Heart right ventricle (tissue), 16 donors: ENCODE results near the gene RAB6D. TPM values are rescaled to one million over a fixed set of nuclear protein-coding genes. Genes with fewer than 3 reads are reported as not detected.
"Not testable (repeated sequence)": the region's sequence is repeated elsewhere in the genome, so short reads cannot be mapped to it uniquely, and the experiment has no call there.

Experiments used
- ATAC-seq, 8 donors: fragments of 200-7000 bp; cut with Tn5 transposase; one replicate each; pipeline ENCODE4 v1.9.1; 2020; ENCODE audit warnings: mild to moderate bottlenecking in 8 of 8, moderate library complexity in 8 of 8, moderate number of reproducible peaks in 1 of 8
- DNase-seq, 2 donors: peaks; one replicate each; pipeline ENCODE4 v3.0.0-alpha.2; 2020
- H3K27ac ChIP-seq, 10 donors: fragments of 200-600 bp; sonication (generic) in 2 of 10; one replicate each; pipeline versions ENCODE4 v1.5.0 to v1.8.0; 2020 to 2022; ENCODE audit warnings: mild to moderate bottlenecking in 3 of 10
- H3K27me3 ChIP-seq, 7 donors: fragments of 200-600 bp; one replicate each; pipeline ENCODE4 v1.8.0; 2021 to 2022; ENCODE audit warnings: mild to moderate bottlenecking in 2 of 7
- H3K36me3 ChIP-seq, 9 donors: fragments of 200-600 bp; sonication (generic) in 1 of 9; one replicate each; pipeline versions ENCODE4 v1.5.0 to v1.8.0; 2020 to 2022; ENCODE audit warnings: mild to moderate bottlenecking in 2 of 9
- H3K4me1 ChIP-seq, 9 donors: fragments of 200-600 bp; sonication (generic) in 1 of 9; one replicate each; pipeline versions ENCODE4 v1.5.0 to v1.8.0; 2020 to 2022; ENCODE audit warnings: mild to moderate bottlenecking in 4 of 9
- H3K4me3 ChIP-seq, 10 donors: fragments of 200-600 bp; sonication (generic) in 2 of 10; one replicate each; pipeline versions ENCODE4 v1.5.0 to v1.8.0; 2020 to 2022; ENCODE audit warnings: mild to moderate bottlenecking in 7 of 10, moderate library complexity in 2 of 10
- H3K9me3 ChIP-seq, 11 donors: fragments of 200-600 bp in 10 of 11; sonication (generic) in 2 of 11; one replicate each; pipeline versions ENCODE4 v1.5.0 to v1.8.0; 2013 to 2022; ENCODE audit warnings: mild to moderate bottlenecking in 2 of 11, control low read depth in 1 of 11, moderate library complexity in 1 of 11
- WGBS, 2 donors: extraction: QIAGEN DNeasy Blood & Tissue Kit; methylation state at CpG; one replicate each; pipeline ENCODE4 v1.1.7; 2013; ENCODE audit warnings: inconsistent platforms in 1 of 2; 5-methylcytosine and 5-hydroxymethylcytosine counted together
- intact Hi-C, 10 donors: fragments of 100-400 bp; cut with DNase I; formaldehyde crosslinking; loops; one replicate each; pipeline versions ENCODE4 v1.11.1 to v1.14.2; 2022
- polyA plus RNA-seq, 2 donors: library from polyadenylated mRNA; stranded (reverse); fragments of 200-250 nt; gene quantifications; one replicate each; pipeline ENCODE4 v1.2.3, GENCODE V29; 2013
- total RNA-seq, 10 donors: library from RNA; stranded (reverse); fragmentation: NEBNext Ultra II Directional in 3 of 10; extraction: Animal tissue kit (Norgen Biotek cat#: 25700) in 3 of 10; gene quantifications; one replicate each; pipeline versions ENCODE4 v1.2.1 to v1.2.4, GENCODE V29; 2021 to 2023
- TF ChIP-seq, protein P1 (sequence below), 9 donors: fragments of 200-600 bp; sonication (generic) in 2 of 9; IDR thresholded peaks; one replicate each; pipeline versions ENCODE4 v1.5.0 to v1.8.0; 2021 to 2022; ENCODE audit warnings: antibody characterized with exemption in 9 of 9, mild to moderate bottlenecking in 5 of 9, moderate library complexity in 1 of 9
- donor health status: Arrhythmogenic right ventricular cardiomyopathy.
- donor health status: ischemic (EF 13 %, LVEDD 7.1; RV severe dilation, severe dysfunction).
- donor health status: healthy with polysubstance abuse.
- donor health status: DM: no; HTN: yes; CAD: no.
- donor health status: DM: no; HTN: no; CAD: no.
- donor health status: ischemic (EF 25% LVEDD 6.9; RV normal size, moderate dysfunction).
- donor health status: ischemic (EF 25% LVEDD 5.7; RV mildly dilated, moderate dysfunction).
- donor health status: healthy.
- donor health status: DM: yes; HTN: yes; CAD: no.
- donor health status: Ischemic cardiomyopathy.
- donor health status: ischemic (EF 35%, LVEDD 5.7; RV mildly dilated, moderate dysfunction).
- donor health status: nonischemic (EF 11% LVEDD 7.7; RV severe dilation, severe dysfunction).
- donor health status: DM: yes; HTN: yes; CAD: no.
- donor health status: PGD.
- donor health status: ischemic (EF 29% LVEDD 5.4; RV normal size, mild dysfunction).
- donor health status: nonischemic (EF 23%, LVEDD 6.1; RV moderate dilation, normal function).

RAB6D gene
- total and polyA plus RNA-seq, 12 donors = 0.01 to 0.48 TPM; not detected in 10

DNA sequence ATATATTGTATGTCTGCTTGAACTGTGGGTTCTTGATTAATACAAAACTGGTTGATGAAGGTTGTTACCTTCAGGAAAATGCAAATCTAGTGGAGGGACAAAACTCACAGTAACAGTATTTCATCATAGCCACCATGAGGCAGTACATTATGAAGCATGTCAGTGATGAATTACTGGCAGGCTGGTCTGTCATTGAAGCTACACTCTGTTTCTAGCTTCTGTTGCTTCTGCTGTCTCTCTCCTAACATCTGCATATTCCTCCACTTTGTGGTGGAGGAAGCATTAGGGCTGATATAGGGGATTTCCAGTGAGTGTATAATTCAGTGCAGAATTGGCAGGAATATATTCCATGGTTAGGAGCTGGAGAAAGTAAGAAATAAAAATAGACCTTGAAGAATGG is 44.2 kb upstream of the RAB6D start:
- Histone ChIP-seq H3K4me1 (no peaks in the 10 kb centered on the region), H3K36me3 (no peaks in the 10 kb centered on the region), H3K27ac (no peak overlapping the region), H3K4me3 (no peak overlapping the region), H3K27me3 (peaks cover 0 to 85% (median 47%) of the 10 kb centered on the region in 7 donors), H3K9me3 (no peaks in the 10 kb centered on the region)
- DNase-seq (no peak), ATAC-seq (no peak)
- intact Hi-C loops = loop anchor here in 1 of 10 donors (10.0 kb wide), 1 partner anchor 253 kb away; no protein-coding TSS in a partner anchor
- TF ChIP-seq, protein P1, sequence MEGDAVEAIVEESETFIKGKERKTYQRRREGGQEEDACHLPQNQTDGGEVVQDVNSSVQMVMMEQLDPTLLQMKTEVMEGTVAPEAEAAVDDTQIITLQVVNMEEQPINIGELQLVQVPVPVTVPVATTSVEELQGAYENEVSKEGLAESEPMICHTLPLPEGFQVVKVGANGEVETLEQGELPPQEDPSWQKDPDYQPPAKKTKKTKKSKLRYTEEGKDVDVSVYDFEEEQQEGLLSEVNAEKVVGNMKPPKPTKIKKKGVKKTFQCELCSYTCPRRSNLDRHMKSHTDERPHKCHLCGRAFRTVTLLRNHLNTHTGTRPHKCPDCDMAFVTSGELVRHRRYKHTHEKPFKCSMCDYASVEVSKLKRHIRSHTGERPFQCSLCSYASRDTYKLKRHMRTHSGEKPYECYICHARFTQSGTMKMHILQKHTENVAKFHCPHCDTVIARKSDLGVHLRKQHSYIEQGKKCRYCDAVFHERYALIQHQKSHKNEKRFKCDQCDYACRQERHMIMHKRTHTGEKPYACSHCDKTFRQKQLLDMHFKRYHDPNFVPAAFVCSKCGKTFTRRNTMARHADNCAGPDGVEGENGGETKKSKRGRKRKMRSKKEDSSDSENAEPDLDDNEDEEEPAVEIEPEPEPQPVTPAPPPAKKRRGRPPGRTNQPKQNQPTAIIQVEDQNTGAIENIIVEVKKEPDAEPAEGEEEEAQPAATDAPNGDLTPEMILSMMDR (IDR thresholded peaks at IDR 0.05) = no peak

DNA sequence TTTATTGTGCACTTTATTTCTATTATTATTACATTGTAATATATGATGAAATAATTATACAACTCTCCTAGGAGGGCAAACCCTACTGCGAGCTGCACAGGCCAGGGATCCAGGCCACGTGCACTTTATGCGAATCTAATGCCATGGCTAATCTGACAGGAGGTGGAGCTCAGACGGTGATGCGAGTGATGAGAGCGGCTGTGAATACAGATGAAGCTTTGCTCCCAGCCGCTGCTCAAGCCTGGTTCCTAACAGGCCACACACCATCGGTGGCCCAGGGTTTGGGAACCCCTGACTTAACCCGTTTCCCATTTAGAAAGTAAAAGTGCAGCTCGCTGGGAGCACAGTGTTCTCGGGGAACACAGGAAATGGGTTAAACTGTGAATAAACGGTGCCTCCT is 40.8 kb upstream of the RAB6D start:
- Histone ChIP-seq H3K27ac (no peak overlapping the region), H3K27me3 (peaks cover 0 to 81% (median 36%) of the 10 kb centered on the region in 7 donors), H3K4me3 (no peak overlapping the region), H3K9me3 (no peaks in the 10 kb centered on the region), H3K4me1 (no peaks in the 10 kb centered on the region), H3K36me3 (no peaks in the 10 kb centered on the region)
- intact Hi-C loops = loop anchor here in 1 of 10 donors (10.0 kb wide), 1 partner anchor 250 kb away; no protein-coding TSS in a partner anchor
- WGBS, 2 donors = 75 to 78% methylated on average over 12 of the region's 12 CpGs
- TF ChIP-seq, protein P1 (IDR thresholded peaks at IDR 0.05) = no peak
- DNase-seq = no peak
- no peak for ATAC-seq

DNA sequence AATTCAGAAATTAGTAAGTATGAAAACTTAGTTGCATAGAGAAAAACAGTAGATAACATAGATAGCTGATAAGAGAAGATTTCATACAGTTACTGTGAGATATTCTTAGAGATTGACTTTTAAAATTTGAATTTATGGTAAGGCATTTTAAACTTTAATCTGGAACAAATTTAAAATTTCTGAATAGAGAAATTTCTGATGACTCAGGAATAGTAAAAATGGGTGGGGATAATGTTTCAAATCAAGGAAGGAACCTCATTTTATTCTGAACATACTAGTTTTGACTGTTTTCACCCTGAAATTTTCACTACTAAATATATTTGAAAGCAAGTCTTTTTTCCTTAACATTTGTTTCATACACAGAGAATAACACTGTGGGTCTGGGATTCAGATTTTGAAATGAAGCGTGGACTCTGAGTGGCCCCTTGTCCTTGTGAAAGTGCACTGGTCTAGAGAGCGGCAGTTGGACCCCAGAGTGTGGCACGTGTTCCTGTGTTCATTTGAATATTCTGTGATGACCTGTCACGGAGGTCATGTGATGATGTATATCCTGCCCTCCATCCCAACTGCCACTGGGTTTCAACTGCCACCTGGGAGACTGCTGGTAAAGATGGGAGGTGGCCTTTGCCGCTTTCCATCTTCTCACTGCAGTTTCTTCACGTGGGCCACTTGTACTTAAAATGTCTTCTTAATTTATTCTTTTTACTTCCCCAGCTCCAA is 38.5 kb upstream of the RAB6D start:
- Histone ChIP-seq H3K27ac (no peak overlapping the region), H3K9me3 (no peaks in the 10 kb centered on the region), H3K4me1 (no peaks in the 10 kb centered on the region), H3K4me3 (no peak overlapping the region), H3K36me3 (no peaks in the 10 kb centered on the region), H3K27me3 (peaks cover 0 to 65% (median 19%) of the 10 kb centered on the region in 7 donors)
- TF ChIP-seq, protein P1 (IDR thresholded peaks at IDR 0.05) = no peak
- intact Hi-C loops = loop anchor here in 1 of 10 donors (10.0 kb wide), 1 partner anchor 248 kb away; no protein-coding TSS in a partner anchor
- DNase-seq (no peak), ATAC-seq (no peak)
- WGBS, 2 donors = 75 to 81% methylated on average over 6 of the region's 6 CpGs

DNA sequence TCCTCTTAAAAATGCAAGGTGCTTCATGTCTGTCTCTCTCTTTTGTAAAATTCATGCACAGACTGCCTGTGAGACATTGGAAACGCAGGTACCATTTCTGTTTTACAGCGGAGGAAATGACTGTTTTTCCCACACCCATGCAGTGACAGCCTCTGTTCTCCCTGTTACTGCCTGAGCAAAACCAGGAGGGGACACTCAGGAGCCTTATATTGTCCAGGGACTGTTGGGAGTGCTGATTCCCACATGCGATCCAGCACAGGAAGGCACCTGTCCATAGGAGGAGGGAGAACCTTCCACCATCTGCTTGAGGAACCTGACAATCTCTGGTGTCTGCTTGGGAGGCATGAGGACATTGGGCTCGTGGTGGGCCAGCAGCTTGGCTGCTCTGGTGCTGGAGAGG is 36.9 kb upstream of the RAB6D start:
- no peak overlapping the region for H3K27ac ChIP-seq
- no peaks in the 10 kb centered on the region for H3K4me1 ChIP-seq
- intact Hi-C loops = loop anchor here in 1 of 10 donors (10.0 kb wide), 1 partner anchor 246 kb away; no protein-coding TSS in a partner anchor
- peaks cover 0 to 58% (median 13%) of the 10 kb centered on the region in 7 donors for H3K27me3 ChIP-seq
- H3K4me3 ChIP-seq = no peak overlapping the region
- H3K9me3 ChIP-seq = no peaks in the 10 kb centered on the region
- TF ChIP-seq, protein P1 (IDR thresholded peaks at IDR 0.05) = no peak
- ATAC-seq (no peak), DNase-seq (no peak)
- H3K36me3 ChIP-seq = no peaks in the 10 kb centered on the region
- 61 to 66% methylated on average over 4 of the region's 4 CpGs for WGBS, 2 donors

DNA sequence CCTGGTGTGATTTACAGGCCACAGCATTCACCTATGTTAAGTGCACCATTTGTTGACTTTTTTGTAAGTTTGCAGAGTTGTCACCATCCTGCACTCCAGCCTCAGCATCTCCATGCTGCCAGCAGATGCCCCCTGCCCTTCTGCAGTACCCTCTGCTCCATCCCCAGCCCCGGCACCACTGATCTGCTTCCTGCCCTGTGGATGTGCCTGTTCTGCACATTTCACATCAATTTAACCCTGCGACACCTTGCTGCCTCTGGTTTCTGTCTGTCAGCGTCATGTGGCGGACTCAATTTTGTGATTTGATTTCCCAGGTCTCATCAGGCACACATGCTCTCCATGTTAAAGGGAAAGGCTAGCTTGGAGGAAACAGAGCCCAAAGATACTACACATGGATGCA is 36.5 kb upstream of the RAB6D start:
- not testable (repeated sequence) for DNase-seq, H3K36me3 ChIP-seq, H3K4me3 ChIP-seq, H3K27ac ChIP-seq, H3K4me1 ChIP-seq, H3K9me3 ChIP-seq, ATAC-seq
- peaks cover 0 to 54% (median 11%) of the 10 kb centered on the region in 7 donors for H3K27me3 ChIP-seq
- intact Hi-C loops = loop anchor here in 1 of 10 donors (10.0 kb wide), 1 partner anchor 246 kb away; no protein-coding TSS in a partner anchor
- 73 to 74% methylated on average over 4 of the region's 4 CpGs for WGBS, 2 donors

DNA sequence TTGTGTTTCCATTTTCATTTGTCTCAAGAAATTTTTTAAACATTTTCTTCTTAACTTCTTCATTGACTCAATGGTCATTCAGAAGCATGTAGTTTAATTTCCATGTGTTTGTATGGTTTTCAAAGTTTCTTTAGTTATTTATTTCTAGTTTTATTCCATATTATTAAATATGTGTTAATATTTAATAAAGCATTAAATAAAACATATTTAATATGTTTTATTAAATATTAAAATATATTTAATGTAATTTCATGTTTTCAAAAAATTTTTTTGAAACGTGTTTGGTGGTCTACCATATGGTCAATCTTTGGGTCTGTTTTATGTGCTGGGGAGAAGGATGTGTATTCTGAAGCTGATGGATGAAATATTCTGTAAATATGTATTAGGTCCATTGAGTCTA is 32.2 kb upstream of the RAB6D start:
- DNase-seq, H3K9me3 ChIP-seq, H3K27ac ChIP-seq, H3K36me3 ChIP-seq, ATAC-seq, H3K4me1 ChIP-seq, intact Hi-C loops, H3K4me3 ChIP-seq: not testable (repeated sequence)
- WGBS, 2 donors = 77 to 87% methylated on average over 1 of the region's 1 CpG
- H3K27me3 ChIP-seq = peaks cover 0 to 43% (median 22%) of the 10 kb centered on the region in 7 donors

DNA sequence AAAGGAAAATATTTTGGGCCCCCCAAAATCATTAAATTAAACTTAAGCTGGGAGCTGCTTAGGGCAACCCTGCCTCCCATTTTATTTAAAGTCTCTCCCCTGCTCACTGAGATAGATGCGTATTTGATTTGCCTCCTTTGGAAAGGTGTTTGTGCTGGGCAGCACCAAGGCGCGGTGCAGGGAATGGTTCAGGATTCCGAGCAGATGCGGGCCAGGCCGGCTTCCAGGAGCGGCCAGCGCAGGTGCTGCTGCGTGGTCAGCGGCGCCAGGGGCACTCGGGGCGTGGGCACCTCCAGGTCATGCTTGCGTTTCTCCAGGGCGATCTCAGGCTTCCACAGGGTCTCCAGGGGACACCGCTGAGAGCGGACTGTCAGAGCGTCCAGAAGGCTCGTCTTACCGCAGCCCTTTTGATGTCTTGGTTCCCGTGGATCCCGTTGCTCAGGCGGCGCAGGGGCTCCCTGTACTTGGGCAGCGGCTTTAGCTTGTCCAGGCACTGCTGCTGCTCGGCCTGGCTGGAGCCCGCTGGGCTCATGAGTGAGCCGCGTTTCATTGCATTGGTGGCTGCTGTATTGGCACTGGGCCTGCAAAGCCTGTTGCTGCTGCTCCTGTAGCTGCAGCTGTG is 31.2 kb upstream of the RAB6D start:
- ATAC-seq = peak in 5 of 8 donors; percentile 35 to 65 (median 50)
- H3K4me1 ChIP-seq, H3K36me3 ChIP-seq, H3K27ac ChIP-seq, DNase-seq, H3K9me3 ChIP-seq, intact Hi-C loops: not testable (repeated sequence)
- Histone ChIP-seq H3K27me3 (peaks cover 0 to 34% (median 18%) of the 10 kb centered on the region in 7 donors), H3K4me3 (peak overlapping the region in 6 of 10 donors; percentile 5 to 31 (median 18))
- WGBS, 2 donors = 19 to 23% methylated on average over 29 of the region's 29 CpGs
